PC-3 (cell line): ENCODE data around the gene CSPG4. TPM values are rescaled to one million over a fixed set of nuclear protein-coding genes. Genes with fewer than 3 reads are reported as not detected.
"Not testable (repeated sequence)": the region's sequence is repeated elsewhere in the genome, so short reads cannot be mapped to it uniquely, and the experiment has no call there.

Experiments
- ATAC-seq: fragments of 200-7000 bp; cut with Tn5 transposase; 2 replicates; pipeline ENCODE4 v1.9.1; 2020; ENCODE audit warnings: mild to moderate bottlenecking, moderate library complexity
- BruUV-seq: library from RNA; stranded (reverse); fragments of 400-500 nt; replicated peaks from 2 replicates; lab custom pipeline; 2021; lab: Mats Ljungman, UMichigan
- CTCF ChIA-PET: fragments of 300-600 bp; sonication (Branson Sonifier 250); formaldehyde crosslinking; loops from one replicate; lab custom pipeline; 2022; ENCODE audit warnings: antibody characterized with exemption; lab: Charles Lee
- POLR2A ChIA-PET: fragments of 300-600 bp; sonication (Branson Sonifier 250); formaldehyde crosslinking; loops from one replicate; lab custom pipeline; 2022; ENCODE audit warnings: antibody characterized with exemption; ENCODE audit not compliant: unreplicated experiment; lab: Charles Lee
- DNase-seq: peaks from one replicate; pipeline ENCODE4 v3.0.0-alpha.2; 2015
- H2AFZ ChIP-seq: fragments of 300-600 bp; sonication (generic); 2 replicates; pipeline ENCODE4 v1.6.0; 2016; ENCODE audit warnings: antibody characterized with exemption, low read length
- H3F3A ChIP-seq: fragments of 300-600 bp; sonication (generic); one replicate; pipeline ENCODE4 v1.6.0; 2017; ENCODE audit warnings: antibody characterized with exemption, low read length, control low read depth, mild to moderate bottlenecking; ENCODE audit not compliant: unreplicated experiment
- H3K27ac ChIP-seq: fragments of 300-600 bp; sonication (generic); 2 replicates; pipeline ENCODE4 v1.5.1; 2016; ENCODE audit warnings: mild to moderate bottlenecking, low read length
- H3K27me3 ChIP-seq: fragments of 300-600 bp; sonication (generic); 2 replicates; pipeline ENCODE4 v1.6.1; 2016; ENCODE audit warnings: low read length, mixed read lengths
- H3K36me3 ChIP-seq: fragments of 300-600 bp; sonication (generic); 2 replicates; pipeline ENCODE4 v1.6.1; 2016; ENCODE audit warnings: low read depth, mixed run types, low read length, mixed read lengths
- H3K4me1 ChIP-seq: fragments of 300-600 bp; sonication (generic); 2 replicates; pipeline ENCODE4 v1.5.1; 2016; ENCODE audit warnings: low read length; ENCODE audit not compliant: insufficient read depth
- H3K4me2 ChIP-seq: fragments of 300-600 bp; sonication (generic); 2 replicates; pipeline ENCODE4 v1.6.0; 2016; ENCODE audit warnings: low read length
- H3K4me3 ChIP-seq: fragments of 300-600 bp; sonication (generic); 2 replicates; pipeline ENCODE4 v1.5.1; 2016; ENCODE audit warnings: mild to moderate bottlenecking, low read length, mixed read lengths
- H3K79me2 ChIP-seq: fragments of 300-600 bp; sonication (generic); 2 replicates; pipeline ENCODE4 v1.6.1; 2017; ENCODE audit warnings: low read length, mixed read lengths
- H3K9ac ChIP-seq: fragments of 300-600 bp; sonication (generic); 2 replicates; pipeline ENCODE4 v1.6.0; 2016; ENCODE audit warnings: mild to moderate bottlenecking, low read length
- H3K9me2 ChIP-seq: fragments of 300-600 bp; sonication (generic); replicated peaks from 2 replicates; pipeline ENCODE4 v1.6.1; 2016; ENCODE audit warnings: mixed run types, low read length, mixed read lengths
- H3K9me3 ChIP-seq: fragments of 300-600 bp; sonication (generic); 2 replicates; pipeline ENCODE4 v1.6.1; 2016; ENCODE audit warnings: low read length, mixed read lengths
- H4K20me1 ChIP-seq: fragments of 300-600 bp; sonication (generic); 2 replicates; pipeline ENCODE4 v1.6.1; 2016; ENCODE audit warnings: low read length, mixed read lengths
- CTCF ChIP-seq: fragments of 300-600 bp; sonication (generic); conservative IDR thresholded peaks from 2 replicates; pipeline ENCODE4 v1.5.1; 2017; ENCODE audit warnings: antibody characterized with exemption, low read depth, mild to moderate bottlenecking, low read length
- EZH2 ChIP-seq: fragments of 300-600 bp; sonication (generic); IDR thresholded peaks from one replicate; pipeline ENCODE4 v1.6.1; 2017; ENCODE audit warnings: antibody characterized with exemption, mild to moderate bottlenecking, low read length; ENCODE audit not compliant: unreplicated experiment
- EZH2phosphoT487 ChIP-seq: fragments of 300-600 bp; sonication (generic); IDR thresholded peaks from 2 replicates; pipeline ENCODE4 v1.6.1; 2018; ENCODE audit warnings: mild to moderate bottlenecking, antibody characterized with exemption, low read length, borderline replicate concordance
- intact Hi-C: fragments of 100-400 bp; cut with micrococcal nuclease; formaldehyde crosslinking; loops from 2 replicates; pipeline ENCODE4 v1.9.0; 2023
- total RNA-seq: library from RNA; depleted of rRNA; stranded (reverse); fragments of >200 nt; gene quantifications from 2 replicates; pipeline ENCODE4 v1.2.3, GENCODE V29; 2014

Gene CSPG4
- total RNA-seq, 1 experiment from 2014 or later: 2.0 TPM

- no peak for DNase-seq
- Histone ChIP-seq H3F3A (no peaks in the 10 kb centered on the region), H3K27me3 (no peaks in the 10 kb centered on the region), H3K27ac (no peak overlapping the region), H3K4me1 (no peaks in the 10 kb centered on the region), H3K9me2 (no peaks in the 10 kb centered on the region), H3K4me2 (no peak overlapping the region), H3K9me3 (no peaks in the 10 kb centered on the region), H3K4me3 (no peak overlapping the region), H2AFZ (no peak overlapping the region), H3K36me3 (no peaks in the 10 kb centered on the region), H3K79me2 (no peaks in the 10 kb centered on the region), H4K20me1 (no peaks in the 10 kb centered on the region), H3K9ac (no peak overlapping the region)
- BruUV-seq: no TSS peak
- no peak for ATAC-seq
- intact Hi-C loops: loop anchor here (2.0 kb wide), 1 partner anchor 118 kb away; no protein-coding TSS in a partner anchor
- POLR2A ChIA-PET: no interaction called here
- TF ChIP-seq CTCF (no peak), EZH2 (no peak), EZH2phosphoT487 (no peak)
- CTCF ChIA-PET: no interaction called here
Measured at GRCh38 chr15:75684648-75685047, 28.0 kb downstream of the CSPG4 start.

GRCh38 chr15:75683646-75684312 is 28.9 kb downstream of the CSPG4 start:
- H3K9ac ChIP-seq, POLR2A ChIA-PET, H3K27ac ChIP-seq, BruUV-seq, H3K4me3 ChIP-seq, H3F3A ChIP-seq, H3K4me2 ChIP-seq, H4K20me1 ChIP-seq, H3K9me2 ChIP-seq, H3K4me1 ChIP-seq, H2AFZ ChIP-seq, H3K9me3 ChIP-seq, H3K27me3 ChIP-seq, H3K36me3 ChIP-seq, H3K79me2 ChIP-seq: not testable (repeated sequence)
- DNase-seq: peak; percentile 71
- TF ChIP-seq CTCF: peak; percentile 68
- CTCF ChIA-PET: interaction anchor here (0.6 kb wide), 1 partner anchor 11 kb away, joined by 6 read pairs; no protein-coding TSS in a partner anchor
- intact Hi-C loops: loop anchor here (1.0 to 2.0 kb wide), 3 partner anchors 45 to 174 kb away; no protein-coding TSS in a partner anchor
- peak; percentile 77 for ATAC-seq
